ENCODE measurements around the gene ALG12. TPM values are rescaled to one million over a fixed set of nuclear protein-coding genes. Genes with fewer than 3 reads are reported as not detected.
A peak's percentile ranks its signal among the peaks of the same experiment; 100 is the strongest.

ALG12 gene
- total and polyA plus RNA-seq, 2 of the 13 experiments (the other 11 are each of a cell fraction or from before 2014, with no cell fraction given): 7.8 to 15.8 TPM

DNA sequence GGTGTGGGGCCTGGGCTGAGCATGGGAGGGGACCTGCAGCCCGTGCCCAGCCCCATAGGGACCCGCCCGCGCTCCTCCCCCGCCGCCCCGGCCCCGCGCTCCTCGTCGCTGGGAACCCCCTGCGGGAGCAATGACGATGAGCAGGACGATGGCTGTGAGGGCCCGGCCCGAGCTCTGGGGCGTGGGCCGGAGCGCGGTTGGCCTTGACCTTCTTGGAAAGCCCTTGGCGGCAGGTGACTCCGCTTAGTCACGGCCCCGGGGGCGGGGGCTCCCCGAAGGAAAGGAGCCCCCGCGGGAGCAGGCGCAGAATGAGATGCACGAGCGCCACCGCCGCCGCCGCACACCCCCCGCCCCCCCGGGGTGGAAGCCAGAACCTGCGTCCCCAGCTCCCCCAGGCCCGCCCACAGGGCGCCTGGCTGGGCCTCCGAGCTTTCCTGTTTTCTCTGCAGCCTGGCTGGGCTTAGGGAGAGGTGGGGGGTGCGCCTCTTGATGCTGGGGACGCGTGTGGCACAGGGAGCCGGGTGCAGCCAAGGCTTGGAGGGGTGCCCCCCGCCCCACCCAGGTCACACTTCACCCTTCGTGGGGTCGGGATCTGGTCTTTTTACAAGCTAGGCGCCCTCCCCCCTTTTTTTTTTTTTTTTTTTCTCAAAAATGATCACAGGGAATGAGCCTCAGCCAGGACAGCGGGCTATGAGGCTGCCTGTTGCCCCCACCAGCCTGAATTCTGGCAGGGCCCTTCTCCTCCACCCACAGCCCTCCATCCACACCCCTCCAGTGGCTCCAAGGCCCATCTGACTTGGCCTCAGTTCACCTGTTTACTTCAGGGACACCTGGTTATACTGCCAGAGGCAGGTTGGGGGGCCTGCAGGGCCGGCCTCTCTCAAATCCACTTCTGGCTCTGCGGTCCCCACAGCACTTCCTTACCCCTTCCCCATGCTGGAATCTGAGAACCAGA is 18.1 kb upstream of the ALG12 start (continued):
- TF ChIP-seq ZNF510 (CRISPR knock-in tag; IDR thresholded peaks at IDR 0.05; ENCODE audit: low read depth) (no peak), GATAD1 (CRISPR knock-in tag; IDR thresholded peaks at IDR 0.05) (peak; percentile 68)
- TF ChIP-seq, protein P1, sequence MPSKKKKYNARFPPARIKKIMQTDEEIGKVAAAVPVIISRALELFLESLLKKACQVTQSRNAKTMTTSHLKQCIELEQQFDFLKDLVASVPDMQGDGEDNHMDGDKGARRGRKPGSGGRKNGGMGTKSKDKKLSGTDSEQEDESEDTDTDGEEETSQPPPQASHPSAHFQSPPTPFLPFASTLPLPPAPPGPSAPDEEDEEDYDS (CRISPR knock-in tag; IDR thresholded peaks at IDR 0.05): peak; percentile 52; the same call in 1 of the 2 replicates

DNA sequence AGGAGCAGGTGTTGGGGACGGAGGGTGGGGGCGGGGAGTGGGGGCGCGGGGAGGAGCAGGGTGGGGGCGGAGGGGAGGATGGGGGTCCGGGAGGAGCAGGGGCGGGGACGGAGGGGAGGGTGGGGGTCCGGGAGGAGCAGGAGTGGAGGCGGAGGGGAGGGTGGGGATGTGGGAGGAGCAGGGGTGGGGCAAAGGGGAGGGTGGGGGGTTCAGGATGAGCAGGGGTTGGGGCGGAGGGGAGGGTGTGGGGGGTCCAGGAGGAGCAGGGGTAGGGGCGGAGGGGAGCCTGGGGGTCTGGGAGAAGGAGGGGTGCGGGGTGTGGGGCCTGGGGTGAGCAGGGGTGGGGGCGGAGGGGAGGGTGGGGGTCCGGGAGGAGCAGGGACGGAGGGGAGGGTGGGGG is 17.3 kb upstream of the ALG12 start:
- no TSS peak for BruUV-seq (replicated peaks)
- in situ Hi-C loops (cut with HindIII; ENCODE audit: extremely low pct_ligation_motif_present, low pct_unique_long_range_greater_than_20kb) (no loop called here), intact Hi-C loops (cut with micrococcal nuclease; ENCODE audit: unreplicated experiment) (no loop called here)
- H3K9me3 ChIP-seq (ENCODE audit: low read length): no peaks in the 10 kb centered on the region
- no peak for TF ChIP-seq MTF1 (CRISPR knock-in tag; IDR thresholded peaks at IDR 0.05)
- ChIA-PET POLR2A (interaction anchor here (0.8 to 10.5 kb wide), 8 partner anchors 16 to 41 kb away, joined by 3 to 283 read pairs (median 37); partner anchors contain the start of genes ALG12, CRELD2 and PIM3), CTCF (ENCODE audit: low intra/inter-chr PET ratio, low total read pairs) (no interaction called here)
- H3K27ac ChIP-seq (ENCODE audit: extremely low read length, insufficient read depth, low read length): no peak overlapping the region
- no peak overlapping the region for H2AFZ ChIP-seq (ENCODE audit: low read length)
- no peaks in the 10 kb centered on the region for H4K20me1 ChIP-seq (ENCODE audit: insufficient read depth, low read length)
- ATAC-seq (no peak), DNase-seq (ENCODE audit: low spot score) (no peak), FAIRE-seq (no peak)
- no peaks in the 10 kb centered on the region for H3K79me2 ChIP-seq (ENCODE audit: insufficient read depth, low read length)
- peaks cover 0 to under 1% of the 10 kb centered on the region in 2 experiments; a peak in 4 of 5 replicates for H3K27me3 ChIP-seq (ENCODE audit: control insufficient read depth in 1 of 2, insufficient read depth in 2 of 2, low read length in 2 of 2)
- H3K9ac ChIP-seq (ENCODE audit: insufficient read depth, low read depth, low read length): no peak overlapping the region
- no peak overlapping the region; a peak in 1 of 6 replicates for H3K4me3 ChIP-seq (replicated peaks in 1 of 3; ENCODE audit: insufficient read depth in 1 of 3, low read depth in 2 of 3, low read length in 3 of 3)
- no peaks in the 10 kb centered on the region for H3K36me3 ChIP-seq (replicated peaks in 1 of 2; ENCODE audit: control insufficient read depth in 1 of 2, insufficient read depth in 2 of 2, low read length in 2 of 2)
- WGBS (ENCODE audit: low lambda C conversion rate): 19% methylated on average over 16 of the region's 16 CpGs
- no peak overlapping the region for H3K4me2 ChIP-seq (ENCODE audit: low read depth, low read length)
- peaks cover 83% of the 10 kb centered on the region for H3K4me1 ChIP-seq (ENCODE audit: insufficient read depth, low read length)
